ENCODE data around the gene ITPRIPL1.

DNA sequence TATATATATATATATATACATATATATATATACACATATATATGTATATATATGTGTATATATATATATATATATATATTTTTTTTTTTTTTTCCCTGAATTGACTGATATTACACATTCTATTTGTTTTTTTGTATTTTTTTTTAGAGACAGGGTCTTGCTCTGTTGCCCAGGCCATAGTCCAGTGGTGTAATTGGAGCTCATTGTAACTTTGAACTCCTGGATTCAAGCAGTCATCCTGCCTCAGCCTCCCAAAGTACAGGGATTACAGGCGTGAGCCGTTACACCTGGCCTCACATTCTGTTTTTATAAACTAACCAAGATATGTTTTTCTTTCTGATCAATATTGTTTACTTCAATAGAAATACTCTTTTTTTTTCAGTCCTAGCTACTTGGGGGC lies 36.6 kb downstream of the ITPRIPL1 start:
- TF ChIP-seq, protein P1, sequence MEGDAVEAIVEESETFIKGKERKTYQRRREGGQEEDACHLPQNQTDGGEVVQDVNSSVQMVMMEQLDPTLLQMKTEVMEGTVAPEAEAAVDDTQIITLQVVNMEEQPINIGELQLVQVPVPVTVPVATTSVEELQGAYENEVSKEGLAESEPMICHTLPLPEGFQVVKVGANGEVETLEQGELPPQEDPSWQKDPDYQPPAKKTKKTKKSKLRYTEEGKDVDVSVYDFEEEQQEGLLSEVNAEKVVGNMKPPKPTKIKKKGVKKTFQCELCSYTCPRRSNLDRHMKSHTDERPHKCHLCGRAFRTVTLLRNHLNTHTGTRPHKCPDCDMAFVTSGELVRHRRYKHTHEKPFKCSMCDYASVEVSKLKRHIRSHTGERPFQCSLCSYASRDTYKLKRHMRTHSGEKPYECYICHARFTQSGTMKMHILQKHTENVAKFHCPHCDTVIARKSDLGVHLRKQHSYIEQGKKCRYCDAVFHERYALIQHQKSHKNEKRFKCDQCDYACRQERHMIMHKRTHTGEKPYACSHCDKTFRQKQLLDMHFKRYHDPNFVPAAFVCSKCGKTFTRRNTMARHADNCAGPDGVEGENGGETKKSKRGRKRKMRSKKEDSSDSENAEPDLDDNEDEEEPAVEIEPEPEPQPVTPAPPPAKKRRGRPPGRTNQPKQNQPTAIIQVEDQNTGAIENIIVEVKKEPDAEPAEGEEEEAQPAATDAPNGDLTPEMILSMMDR (IDR thresholded peaks at IDR 0.05; ENCODE audit: low read length) = no peak
- no peak for TF ChIP-seq EZH2 (IDR thresholded peaks at IDR 0.05; ENCODE audit: borderline replicate concordance, low read length)
